Lung (tissue), 12 donors: ENCODE results near the gene MKI67. TPM values are rescaled to one million over a fixed set of nuclear protein-coding genes. Genes with fewer than 3 reads are reported as not detected.

Experiments used
- ATAC-seq: fragments of 200-7000 bp; cut with Tn5 transposase; one replicate; pipeline ENCODE4 v1.9.1; 2020; ENCODE audit warnings: moderate number of reproducible peaks; ENCODE audit not compliant: insufficient read depth, low FRiP score
- DNase-seq, 3 donors: peaks; one replicate each; pipeline ENCODE4 v3.0.0-alpha.2; 2013 to 2017
- H3K27ac ChIP-seq, 2 donors: one replicate each; pipeline ENCODE4 v1.5.1; 2013; ENCODE audit warnings: mild to moderate bottlenecking in 2 of 2, moderate library complexity in 2 of 2, control low read depth in 1 of 2, inconsistent platforms in 1 of 2, low read depth in 1 of 2, low read length in 1 of 2
- H3K27me3 ChIP-seq, 3 donors: one replicate each; pipeline ENCODE4 v1.5.1; 2013; ENCODE audit warnings: low read length in 2 of 3; ENCODE audit not compliant: control insufficient read depth in 3 of 3, insufficient read depth in 3 of 3
- H3K36me3 ChIP-seq, 4 donors: one replicate each; pipeline ENCODE4 v1.5.1; 2013; ENCODE audit warnings: low read length in 4 of 4, mild to moderate bottlenecking in 1 of 4, moderate library complexity in 1 of 4; ENCODE audit not compliant: control insufficient read depth in 4 of 4, insufficient read depth in 4 of 4
- H3K4me1 ChIP-seq, 5 donors: one replicate each; pipeline ENCODE4 v1.5.1; 2013; ENCODE audit warnings: low read length in 5 of 5, mild to moderate bottlenecking in 2 of 5, moderate library complexity in 1 of 5; ENCODE audit not compliant: control insufficient read depth in 5 of 5, insufficient read depth in 5 of 5
- H3K4me3 ChIP-seq: one replicate; pipeline ENCODE4 v1.5.1; 2013; ENCODE audit warnings: mild to moderate bottlenecking, control low read depth, moderate library complexity
- H3K9ac ChIP-seq, 2 donors: one replicate each; pipeline ENCODE4 v1.5.1; 2013; ENCODE audit warnings: low read length in 2 of 2, control low read depth in 1 of 2; ENCODE audit not compliant: insufficient read depth in 1 of 2
- H3K9me3 ChIP-seq, 4 donors: one replicate each; pipeline ENCODE4 v1.5.1; 2013; ENCODE audit warnings: low read length in 3 of 4, mild to moderate bottlenecking in 1 of 4, moderate library complexity in 1 of 4; ENCODE audit not compliant: control insufficient read depth in 4 of 4, insufficient read depth in 3 of 4
- CTCF ChIP-seq: IDR thresholded peaks from 2 replicates; pipeline ENCODE4 v1.5.1; 2012; ENCODE audit warnings: mild to moderate bottlenecking; ENCODE audit errors: control extremely low read depth, extremely low read depth
- WGBS, 2 donors: extraction: QIAGEN DNeasy Blood & Tissue Kit; methylation state at CpG; one replicate each; pipeline ENCODE4 v1.1.7; 2013; 5-methylcytosine and 5-hydroxymethylcytosine counted together
- polyA plus RNA-seq, 2 donors: library from polyadenylated mRNA; stranded (reverse); fragments of 200-250 nt; gene quantifications; one replicate each; pipeline ENCODE4 v1.2.1, GENCODE V29; 2013
- total RNA-seq, 2 donors: library from RNA; depleted of rRNA in 1 of 2; stranded (reverse); fragments of >200 nt in 1 of 2; gene quantifications; one replicate each; pipeline ENCODE4 v1.2.1, GENCODE V29; 2014 to 2021
- donor health status: control.
- donor health status: control.
- donor health status: Bipolar disorder and iron deficiency.
- donor health status: healthy.
- donor health status: DM: yes; HTN: yes; CAD: no.

The MKI67 gene
- total and polyA plus RNA-seq, 4 donors, result 1.0 to 8.6 (median 2.1) TPM

- peak; percentile 9 for ATAC-seq
- peak; percentile 63 to 97 (median 89) for DNase-seq
- no peak for TF ChIP-seq CTCF
- 9 to 26% methylated on average over 21 of the region's 21 CpGs for WGBS, 2 donors
- Histone ChIP-seq H3K9me3 (no peaks in the 10 kb centered on the region), H3K9ac (peak overlapping the region in 1 of 2 donors; percentile 59), H3K36me3 (peaks cover 0 to 20% (median 0%) of the 10 kb centered on the region in 4 donors), H3K4me1 (peaks cover 11 to 32% (median 22%) of the 10 kb centered on the region in 5 donors), H3K4me3 (no peak overlapping the region), H3K27ac (peak overlapping the region; percentile 65 to 87), H3K27me3 (peaks cover 0 to 2% (median 0%) of the 10 kb centered on the region in 3 donors)
These were observed 78.0 kb downstream of the MKI67 start for GRCh38 chr10:128047991-128048818.

- peak; percentile 59 to 77 (median 67) for DNase-seq
- H3K27me3 ChIP-seq, result peaks cover 0 to 2% (median 0%) of the 10 kb centered on the region in 3 donors
- peaks cover 11 to 32% (median 22%) of the 10 kb centered on the region in 5 donors for H3K4me1 ChIP-seq
- H3K9me3 ChIP-seq, result no peaks in the 10 kb centered on the region
- ATAC-seq, result peak; percentile 92
- no peak for TF ChIP-seq CTCF
- H3K9ac ChIP-seq, result no peak overlapping the region
- peaks cover 0 to 14% (median 0%) of the 10 kb centered on the region in 4 donors for H3K36me3 ChIP-seq
- WGBS, 2 donors, result 7 to 16% methylated on average over 17 of the region's 17 CpGs
- peak overlapping the region; percentile 39 for H3K4me3 ChIP-seq
- peak overlapping the region; percentile 65 to 87 for H3K27ac ChIP-seq
These were observed 78.9 kb downstream of the MKI67 start for GRCh38 chr10:128047351-128047750.

GRCh38 chr10:128046953-128047290 lies 79.3 kb downstream of the MKI67 start:
- no peak for TF ChIP-seq CTCF
- Histone ChIP-seq H3K4me1 (peaks cover 11 to 32% (median 22%) of the 10 kb centered on the region in 5 donors), H3K27me3 (peaks cover 0 to 2% (median 0%) of the 10 kb centered on the region in 3 donors), H3K27ac (peak overlapping the region in 1 of 2 donors; percentile 87), H3K9me3 (no peaks in the 10 kb centered on the region), H3K36me3 (peaks cover 0 to 13% (median 0%) of the 10 kb centered on the region in 4 donors), H3K9ac (no peak overlapping the region), H3K4me3 (no peak overlapping the region)
- ATAC-seq (no peak), DNase-seq (no peak)
- WGBS, 2 donors, result 71 to 77% methylated on average over 10 of the region's 10 CpGs

Other genes with a start within 250 kb of the MKI67 start
- not detected for gene CLRN3, start 233.5 kb downstream of the MKI67 start, total RNA-seq
- under 1 TPM; 0.10 to 0.12 TPM for gene CLRN3, start 233.5 kb downstream of the MKI67 start, polyA plus RNA-seq
- 10 to 100 TPM; 27.3 to 68.7 TPM for gene PTPRE, start 219.3 kb downstream of the MKI67 start, total RNA-seq
- gene PTPRE, start 219.3 kb downstream of the MKI67 start, polyA plus RNA-seq, result 10 to 100 TPM; 15.5 to 45.7 TPM